ENCODE results near the gene ITGAD. TPM values are rescaled to one million over a fixed set of nuclear protein-coding genes. Genes with fewer than 3 reads are reported as not detected.
A peak's percentile ranks its signal among the peaks of the same experiment; 100 is the strongest.

Gene ITGAD
- total and polyA plus RNA-seq, 2 of the 13 experiments (the other 11 are each of a cell fraction or from before 2014, with no cell fraction given) = not detected

GRCh38 chr16:31451681-31452351 is 58.7 kb downstream of the ITGAD start (continued):
- 0 out of 2 replicates have a peak, but pooled peaks have one; percentile 18 for TF ChIP-seq ZNF710 (CRISPR knock-in tag; IDR thresholded peaks at IDR 0.05; ENCODE audit: borderline replicate concordance)
- TF ChIP-seq ZNF691 (CRISPR knock-in tag; IDR thresholded peaks at IDR 0.05; ENCODE audit: borderline replicate concordance, low read depth) = no peak
- TF ChIP-seq REXO4 (CRISPR knock-in tag; IDR thresholded peaks at IDR 0.05; ENCODE audit: borderline replicate concordance) = no peak

GRCh38 chr16:31452631-31453106 is 59.5 kb downstream of the ITGAD start:
- no peak for FAIRE-seq
- Histone ChIP-seq H3K79me2 (ENCODE audit: insufficient read depth, low read length) (peaks cover 16% of the 10 kb centered on the region), H3K27ac (ENCODE audit: extremely low read length, insufficient read depth, low read length) (no peak overlapping the region), H3K9me3 (ENCODE audit: low read length) (no peaks in the 10 kb centered on the region), H3K4me2 (ENCODE audit: low read depth, low read length) (peak overlapping the region; percentile 80), H3K9ac (ENCODE audit: insufficient read depth, low read depth, low read length) (no peak overlapping the region), H2AFZ (ENCODE audit: low read length) (no peak overlapping the region), H3K36me3 (replicated peaks in 1 of 2; ENCODE audit: control insufficient read depth in 1 of 2, insufficient read depth in 2 of 2, low read length in 2 of 2) (peaks cover 0 to 2% of the 10 kb centered on the region in 2 experiments; a peak in 1 of 5 replicates), H3K27me3 (ENCODE audit: control insufficient read depth in 1 of 2, insufficient read depth in 2 of 2, low read length in 2 of 2) (no peaks in the 10 kb centered on the region), H3K4me3 (replicated peaks in 1 of 3; ENCODE audit: insufficient read depth in 1 of 3, low read depth in 2 of 3, low read length in 3 of 3) (no peak overlapping the region), H4K20me1 (ENCODE audit: insufficient read depth, low read length) (peaks cover 32% of the 10 kb centered on the region), H3K4me1 (ENCODE audit: insufficient read depth, low read length) (peaks cover 62% of the 10 kb centered on the region)
- no peak for TF ChIP-seq ZNF205 (CRISPR knock-in tag; IDR thresholded peaks at IDR 0.05)
- 0 out of 2 replicates have a peak, but pooled peaks have one; percentile 6 for TF ChIP-seq POLR2G (IDR thresholded peaks at IDR 0.05; ENCODE audit: low read depth, low read length)
- TF ChIP-seq ARNTL (CRISPR knock-in tag; IDR thresholded peaks at IDR 0.05) = 0 out of 2 replicates have a peak, but pooled peaks have one; percentile 12
- no peak for TF ChIP-seq ZNF18 (CRISPR knock-in tag; IDR thresholded peaks at IDR 0.05; ENCODE audit: insufficient replicate concordance)
- intact Hi-C loops (cut with micrococcal nuclease; ENCODE audit: unreplicated experiment) (no loop called here), in situ Hi-C loops (cut with HindIII; ENCODE audit: extremely low pct_ligation_motif_present, low pct_unique_long_range_greater_than_20kb) (loop anchor here (10.0 kb wide), 1 partner anchor 422 kb away; the partner anchor contains the start of gene ZNF267)
- ChIA-PET POLR2A (interaction anchor here (0.7 to 1.8 kb wide), 5 partner anchors 56 to 456 kb away, joined by 3 to 7 read pairs (median 6); partner anchors contain the start of genes FUS and RUSF1), CTCF (ENCODE audit: low intra/inter-chr PET ratio, low total read pairs) (interaction anchor here (1.3 kb wide), 1 partner anchor 9 kb away, joined by 5 read pairs; the partner anchor contains the start of gene ZNF843)
- WGBS (ENCODE audit: low lambda C conversion rate) = 40% methylated on average over 3 of the region's 3 CpGs
- BruUV-seq (replicated peaks) = no TSS peak
- DNase-seq (ENCODE audit: low spot score) = no peak
- no peak for ATAC-seq

Data from HepG2 (cell line).